ENCODE data around the gene ZSCAN9. TPM values are rescaled to one million over a fixed set of nuclear protein-coding genes. Genes with fewer than 3 reads are reported as not detected.
A peak's percentile ranks its signal among the peaks of the same experiment; 100 is the strongest.

Gene ZSCAN9
- total RNA-seq, 2 donors from 2014 or later: 11.6 to 29.0 TPM

- no peaks in the 10 kb centered on the region for H3K9me3 ChIP-seq
- H3K4me3 ChIP-seq: peak overlapping the region; percentile 90
- peak overlapping the region; percentile 68 to 72 for H3K27ac ChIP-seq
- H3K27me3 ChIP-seq (replicated peaks; ENCODE audit: insufficient read depth): no peaks in the 10 kb centered on the region
- H3K4me1 ChIP-seq (ENCODE audit: control insufficient read depth in 1 of 2, low read depth in 2 of 2): peaks cover 10 to 19% of the 10 kb centered on the region in 2 donors
- ATAC-seq (ENCODE audit: insufficient number of reproducible peaks, low FRiP score, low read depth): no peak
- H3K36me3 ChIP-seq: peaks cover 8% of the 10 kb centered on the region
- TF ChIP-seq CTCF (IDR thresholded peaks at IDR 0.05): no peak
- no peak for DNase-seq (ENCODE audit: low spot score)
Measured at GRCh38 chr6:28267695-28268059, 42.6 kb downstream of the ZSCAN9 start.

GRCh38 chr6:28269492-28269891, 44.4 kb downstream of the ZSCAN9 start:
- H3K27me3 ChIP-seq (replicated peaks; ENCODE audit: insufficient read depth): no peaks in the 10 kb centered on the region
- peaks cover 24% of the 10 kb centered on the region for H3K36me3 ChIP-seq
- H3K4me3 ChIP-seq: no peak overlapping the region
- DNase-seq (ENCODE audit: low spot score) (no peak), ATAC-seq (ENCODE audit: insufficient number of reproducible peaks, low FRiP score, low read depth) (peak; percentile 52)
- H3K4me1 ChIP-seq (ENCODE audit: control insufficient read depth in 1 of 2, low read depth in 2 of 2): peaks cover 10 to 19% of the 10 kb centered on the region in 2 donors
- no peak overlapping the region for H3K27ac ChIP-seq
- no peak for TF ChIP-seq CTCF (IDR thresholded peaks at IDR 0.05)
- no peaks in the 10 kb centered on the region for H3K9me3 ChIP-seq

GRCh38 chr6:28274888-28275287, 49.8 kb downstream of the ZSCAN9 start:
- Histone ChIP-seq H3K4me3 (no peak overlapping the region), H3K4me1 (ENCODE audit: control insufficient read depth in 1 of 2, low read depth in 2 of 2) (no peaks in the 10 kb centered on the region), H3K9me3 (no peaks in the 10 kb centered on the region), H3K36me3 (peaks cover 47% of the 10 kb centered on the region), H3K27ac (no peak overlapping the region), H3K27me3 (replicated peaks; ENCODE audit: insufficient read depth) (no peaks in the 10 kb centered on the region)
- ATAC-seq (ENCODE audit: insufficient number of reproducible peaks, low FRiP score, low read depth) (no peak), DNase-seq (ENCODE audit: low spot score) (no peak)
- no peak for TF ChIP-seq CTCF (IDR thresholded peaks at IDR 0.05)

GRCh38 chr6:28277746-28278145, 52.7 kb downstream of the ZSCAN9 start:
- DNase-seq (ENCODE audit: low spot score) (no peak), ATAC-seq (ENCODE audit: insufficient number of reproducible peaks, low FRiP score, low read depth) (no peak)
- H3K9me3 ChIP-seq: no peaks in the 10 kb centered on the region
- peaks cover 5 to 9% of the 10 kb centered on the region in 2 donors for H3K4me1 ChIP-seq (ENCODE audit: control insufficient read depth in 1 of 2, low read depth in 2 of 2)
- no peak for TF ChIP-seq CTCF (IDR thresholded peaks at IDR 0.05)
- no peak overlapping the region for H3K4me3 ChIP-seq
- H3K27ac ChIP-seq: no peak overlapping the region
- H3K27me3 ChIP-seq (replicated peaks; ENCODE audit: insufficient read depth): no peaks in the 10 kb centered on the region
- H3K36me3 ChIP-seq: peaks cover 38% of the 10 kb centered on the region

- no peaks in the 10 kb centered on the region for H3K9me3 ChIP-seq
- no peak for ATAC-seq (ENCODE audit: insufficient number of reproducible peaks, low FRiP score, low read depth)
- no peak overlapping the region for H3K27ac ChIP-seq
- no peak for TF ChIP-seq CTCF (IDR thresholded peaks at IDR 0.05)
- H3K4me3 ChIP-seq: peak overlapping the region; percentile 78
- H3K4me1 ChIP-seq (ENCODE audit: control insufficient read depth in 1 of 2, low read depth in 2 of 2): peaks cover 5 to 12% of the 10 kb centered on the region in 2 donors
- no peak for DNase-seq (ENCODE audit: low spot score)
- no peaks in the 10 kb centered on the region for H3K27me3 ChIP-seq (replicated peaks; ENCODE audit: insufficient read depth)
- peaks cover 26% of the 10 kb centered on the region for H3K36me3 ChIP-seq
Measured at GRCh38 chr6:28280595-28281287, 55.7 kb downstream of the ZSCAN9 start.
